ENCODE results near the gene L3MBTL4. TPM values are rescaled to one million over a fixed set of nuclear protein-coding genes. Genes with fewer than 3 reads are reported as not detected.

L3MBTL4 gene
- total RNA-seq, 2 experiments from 2014 or later = 0.19 to 0.47 TPM

GRCh38 chr18:5948237-5948636 lies 466.5 kb downstream of the L3MBTL4 start:
- no peak for DNase-seq
- peaks cover 4% of the 10 kb centered on the region for H3K27me3 Mint-ChIP-seq
- intact Hi-C loops (cut with DNase I, micrococcal nuclease) = no loop called here
- no peaks in the 10 kb centered on the region for H3K4me1 Mint-ChIP-seq (ENCODE audit: low read depth)
- TF ChIP-seq, protein P1, sequence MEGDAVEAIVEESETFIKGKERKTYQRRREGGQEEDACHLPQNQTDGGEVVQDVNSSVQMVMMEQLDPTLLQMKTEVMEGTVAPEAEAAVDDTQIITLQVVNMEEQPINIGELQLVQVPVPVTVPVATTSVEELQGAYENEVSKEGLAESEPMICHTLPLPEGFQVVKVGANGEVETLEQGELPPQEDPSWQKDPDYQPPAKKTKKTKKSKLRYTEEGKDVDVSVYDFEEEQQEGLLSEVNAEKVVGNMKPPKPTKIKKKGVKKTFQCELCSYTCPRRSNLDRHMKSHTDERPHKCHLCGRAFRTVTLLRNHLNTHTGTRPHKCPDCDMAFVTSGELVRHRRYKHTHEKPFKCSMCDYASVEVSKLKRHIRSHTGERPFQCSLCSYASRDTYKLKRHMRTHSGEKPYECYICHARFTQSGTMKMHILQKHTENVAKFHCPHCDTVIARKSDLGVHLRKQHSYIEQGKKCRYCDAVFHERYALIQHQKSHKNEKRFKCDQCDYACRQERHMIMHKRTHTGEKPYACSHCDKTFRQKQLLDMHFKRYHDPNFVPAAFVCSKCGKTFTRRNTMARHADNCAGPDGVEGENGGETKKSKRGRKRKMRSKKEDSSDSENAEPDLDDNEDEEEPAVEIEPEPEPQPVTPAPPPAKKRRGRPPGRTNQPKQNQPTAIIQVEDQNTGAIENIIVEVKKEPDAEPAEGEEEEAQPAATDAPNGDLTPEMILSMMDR (IDR thresholded peaks at IDR 0.05) = no peak
- H3K27ac Mint-ChIP-seq = no peak overlapping the region
- no peaks in the 10 kb centered on the region for H3K36me3 ChIP-seq (ENCODE audit: insufficient read depth, low read length)
- CTCF ChIA-PET = no interaction called here
- H3K4me3 Mint-ChIP-seq = no peak overlapping the region
- no peak overlapping the region for H3K4me3 ChIP-seq (ENCODE audit: low read length)
- H3K36me3 Mint-ChIP-seq (ENCODE audit: low read depth) = no peaks in the 10 kb centered on the region
- no peaks in the 10 kb centered on the region for H3K9me3 ChIP-seq (ENCODE audit: control insufficient read depth in 1 of 2, insufficient read depth in 1 of 2, low read length in 2 of 2)
- no peak overlapping the region for H3K27ac ChIP-seq (ENCODE audit: low read depth in 1 of 2, low read length in 2 of 2)
- POLR2A ChIA-PET = no interaction called here
- no peaks in the 10 kb centered on the region for H3K4me1 ChIP-seq (ENCODE audit: insufficient read depth, low read length)
- no peaks in the 10 kb centered on the region for H3K27me3 ChIP-seq (ENCODE audit: control insufficient read depth in 1 of 2, insufficient read depth in 2 of 2, low read length in 2 of 2)
- no peak for ATAC-seq (ENCODE audit: poor library complexity)
- no peaks in the 10 kb centered on the region for H3K9me3 Mint-ChIP-seq

- Mint-ChIP-seq H3K4me1 (ENCODE audit: low read depth) (no peaks in the 10 kb centered on the region), H3K36me3 (ENCODE audit: low read depth) (no peaks in the 10 kb centered on the region), H3K9me3 (no peaks in the 10 kb centered on the region), H3K27me3 (peaks cover 5% of the 10 kb centered on the region), H3K4me3 (no peak overlapping the region), H3K27ac (no peak overlapping the region)
- DNase-seq (no peak), ATAC-seq (ENCODE audit: poor library complexity) (no peak)
- H3K9me3 ChIP-seq (ENCODE audit: control insufficient read depth in 1 of 2, insufficient read depth in 1 of 2, low read length in 2 of 2) = no peaks in the 10 kb centered on the region
- ChIA-PET CTCF (no interaction called here), POLR2A (no interaction called here)
- no peak overlapping the region for H3K27ac ChIP-seq (ENCODE audit: low read depth in 1 of 2, low read length in 2 of 2)
- no peak overlapping the region for H3K4me3 ChIP-seq (ENCODE audit: low read length)
- intact Hi-C loops (cut with DNase I, micrococcal nuclease) = no loop called here
- no peaks in the 10 kb centered on the region for H3K4me1 ChIP-seq (ENCODE audit: insufficient read depth, low read length)
- TF ChIP-seq, protein P1 (IDR thresholded peaks at IDR 0.05) = no peak
- no peaks in the 10 kb centered on the region for H3K36me3 ChIP-seq (ENCODE audit: insufficient read depth, low read length)
- H3K27me3 ChIP-seq (ENCODE audit: control insufficient read depth in 1 of 2, insufficient read depth in 2 of 2, low read length in 2 of 2) = no peaks in the 10 kb centered on the region
Observed at GRCh38 chr18:5944448-5944847, 470.3 kb downstream of the L3MBTL4 start.

DNA sequence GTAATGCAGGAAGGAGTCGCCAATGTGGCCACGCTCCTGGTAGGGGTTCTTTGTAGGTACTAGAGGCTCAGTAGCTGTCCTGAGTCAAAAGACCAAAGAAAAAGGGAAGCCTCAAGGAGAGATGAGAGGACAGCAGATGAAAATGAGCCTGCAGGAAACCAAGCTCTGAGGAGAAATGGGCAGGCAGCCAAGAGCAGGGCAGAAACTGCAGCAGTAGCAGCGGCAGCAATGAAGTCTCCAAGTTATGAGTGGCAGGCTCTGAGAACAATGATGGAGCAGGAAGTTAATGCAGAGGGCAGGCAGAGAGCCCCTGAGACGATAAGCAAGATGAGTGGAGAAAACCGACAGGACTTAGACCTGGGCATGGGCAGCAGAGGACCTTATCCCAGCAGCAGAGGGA lies 471.2 kb downstream of the L3MBTL4 start:
- intact Hi-C loops (cut with DNase I, micrococcal nuclease) = no loop called here
- ChIA-PET POLR2A (no interaction called here), CTCF (no interaction called here)
- no peak for ATAC-seq (ENCODE audit: poor library complexity)
- TF ChIP-seq, protein P1 (IDR thresholded peaks at IDR 0.05) = no peak
- no peak overlapping the region for H3K4me3 Mint-ChIP-seq
- Histone ChIP-seq H3K9me3 (ENCODE audit: control insufficient read depth in 1 of 2, insufficient read depth in 1 of 2, low read length in 2 of 2) (no peaks in the 10 kb centered on the region), H3K27me3 (ENCODE audit: control insufficient read depth in 1 of 2, insufficient read depth in 2 of 2, low read length in 2 of 2) (no peaks in the 10 kb centered on the region), H3K4me1 (ENCODE audit: insufficient read depth, low read length) (no peaks in the 10 kb centered on the region), H3K27ac (ENCODE audit: low read depth in 1 of 2, low read length in 2 of 2) (no peak overlapping the region), H3K4me3 (ENCODE audit: low read length) (no peak overlapping the region), H3K36me3 (ENCODE audit: insufficient read depth, low read length) (no peaks in the 10 kb centered on the region)
- H3K9me3 Mint-ChIP-seq = no peaks in the 10 kb centered on the region
- no peaks in the 10 kb centered on the region for H3K36me3 Mint-ChIP-seq (ENCODE audit: low read depth)
- H3K4me1 Mint-ChIP-seq (ENCODE audit: low read depth) = no peaks in the 10 kb centered on the region
- H3K27ac Mint-ChIP-seq = no peak overlapping the region
- DNase-seq = no peak
- peaks cover 5% of the 10 kb centered on the region for H3K27me3 Mint-ChIP-seq
